Measurements from ENCODE around the gene EXOSC2. TPM values are rescaled to one million over a fixed set of nuclear protein-coding genes. Genes with fewer than 3 reads are reported as not detected.

Gene EXOSC2
- total RNA-seq, 1 experiment from 2014 or later = 41.5 TPM

DNA sequence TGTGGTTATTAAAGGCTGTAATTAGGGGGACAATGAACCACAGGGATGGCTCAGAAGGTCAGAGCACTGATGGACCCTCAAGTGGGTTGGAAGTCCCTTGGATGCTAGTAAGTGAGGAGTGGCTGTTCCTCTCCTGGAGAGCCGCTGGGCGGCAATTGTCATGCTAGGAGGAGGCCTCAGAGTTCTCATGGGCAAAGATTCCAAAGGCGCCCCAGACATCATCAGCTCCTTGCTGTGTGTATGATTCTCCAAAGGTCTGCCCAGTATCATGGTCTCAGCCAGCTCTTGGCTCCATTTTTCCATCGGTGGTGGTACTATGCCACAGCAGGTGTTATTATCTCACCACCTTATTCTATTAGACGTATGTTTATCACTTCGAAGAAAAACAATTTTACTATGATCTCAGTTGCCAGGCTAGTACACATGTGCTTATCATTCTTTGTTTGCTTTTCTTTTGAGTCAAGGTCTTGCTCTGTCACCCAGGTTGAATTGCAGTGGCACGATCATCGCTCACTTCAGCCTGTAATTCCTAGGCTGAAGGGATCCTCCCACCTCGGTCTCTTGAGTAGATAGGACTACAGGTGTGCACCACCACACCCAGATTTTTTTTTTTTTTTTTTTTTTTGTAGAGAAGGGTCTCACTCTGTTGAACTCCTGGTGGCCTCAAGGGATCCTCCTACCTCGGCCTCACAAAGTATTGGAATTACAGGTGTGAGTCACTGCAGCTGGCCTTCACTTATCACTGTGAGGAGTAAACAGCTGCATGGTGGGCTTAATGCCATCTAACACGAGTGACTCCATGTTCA is 46.8 kb downstream of the EXOSC2 start:
- H3K27me3 ChIP-seq (replicated peaks) = no peaks in the 10 kb centered on the region
- peaks cover 5% of the 10 kb centered on the region for H3K4me1 ChIP-seq (replicated peaks)
- no peak for DNase-seq (ENCODE audit: low read depth in 1 of 2, low spot score in 2 of 2)
- no peak overlapping the region for H3K27ac ChIP-seq
- no peaks in the 10 kb centered on the region for H3K9me3 ChIP-seq (replicated peaks)
- no peaks in the 10 kb centered on the region for H3K36me3 ChIP-seq
- H3K4me3 ChIP-seq = no peak overlapping the region

DNA sequence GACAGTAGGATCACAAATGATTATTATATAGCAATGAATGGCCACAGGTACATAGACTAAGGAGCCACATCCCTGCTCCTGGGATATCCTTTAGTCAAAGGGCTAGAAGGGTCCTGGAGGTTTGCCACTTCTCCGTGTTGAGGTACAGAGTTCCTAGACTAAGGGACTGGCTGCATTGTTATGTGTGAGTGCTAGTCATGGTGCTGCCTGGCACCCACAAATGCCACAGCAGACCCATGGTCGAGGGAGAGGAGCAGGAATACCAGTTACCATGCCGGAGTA is 47.4 kb downstream of the EXOSC2 start:
- Histone ChIP-seq H3K9me3 (replicated peaks) (no peaks in the 10 kb centered on the region), H3K27ac (no peak overlapping the region), H3K36me3 (no peaks in the 10 kb centered on the region), H3K27me3 (replicated peaks) (no peaks in the 10 kb centered on the region), H3K4me1 (replicated peaks) (peaks cover 5% of the 10 kb centered on the region), H3K4me3 (no peak overlapping the region)
- DNase-seq (ENCODE audit: low read depth in 1 of 2, low spot score in 2 of 2) = no peak

DNA sequence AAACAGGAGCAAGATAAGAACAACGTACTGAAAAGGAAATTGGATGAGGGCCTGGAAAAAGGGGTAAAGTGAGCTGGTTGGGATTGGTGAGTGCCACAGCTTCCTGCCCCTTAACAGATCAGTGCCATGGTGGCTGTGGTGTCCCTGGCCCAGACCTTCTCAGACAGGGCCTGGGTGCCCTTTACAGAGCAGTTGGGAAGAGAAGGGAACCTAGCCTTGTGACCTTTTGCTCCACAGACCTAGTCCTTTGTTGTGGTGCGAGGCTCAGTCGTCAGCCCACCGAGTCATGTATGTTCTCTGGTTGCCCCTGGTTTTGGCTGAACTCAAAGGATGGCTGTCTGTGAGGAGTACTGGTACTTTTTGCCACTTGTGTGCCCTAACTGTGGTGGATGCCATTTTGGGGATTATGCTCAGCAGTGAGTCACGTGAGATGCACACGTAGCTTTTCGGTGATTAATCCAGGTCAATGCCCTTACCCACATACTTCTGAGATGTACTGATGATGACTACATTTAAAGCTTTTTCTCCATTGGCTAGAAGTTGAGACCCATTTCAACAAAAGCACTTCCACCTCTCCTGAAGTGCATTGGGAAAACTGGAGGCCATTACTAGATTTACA is 48.4 kb downstream of the EXOSC2 start:
- H3K4me1 ChIP-seq (replicated peaks) = peaks cover 5% of the 10 kb centered on the region
- DNase-seq (ENCODE audit: low read depth in 1 of 2, low spot score in 2 of 2) = no peak
- no peaks in the 10 kb centered on the region for H3K9me3 ChIP-seq (replicated peaks)
- H3K36me3 ChIP-seq = no peaks in the 10 kb centered on the region
- H3K4me3 ChIP-seq = no peak overlapping the region
- no peak overlapping the region for H3K27ac ChIP-seq
- no peaks in the 10 kb centered on the region for H3K27me3 ChIP-seq (replicated peaks)

DNA sequence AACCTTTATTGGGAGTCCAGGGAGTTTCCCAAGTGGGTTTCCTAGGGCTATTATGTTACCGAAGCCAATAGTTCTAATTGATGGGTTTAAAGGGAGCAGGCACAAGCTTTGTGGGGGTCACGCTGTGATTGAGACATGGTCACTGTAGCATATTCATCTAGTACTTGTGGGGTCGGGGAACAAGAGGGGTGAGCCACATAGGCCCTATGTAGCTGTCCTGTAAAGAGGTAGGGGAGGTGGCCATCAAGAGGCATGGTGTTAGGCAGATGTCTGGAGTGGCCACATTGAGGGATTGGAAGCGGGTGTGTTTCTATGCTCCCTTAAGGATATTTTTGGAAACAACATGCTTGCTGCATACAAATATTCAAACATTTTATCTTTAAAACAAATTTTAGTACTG is 50.1 kb downstream of the EXOSC2 start:
- peaks cover 5% of the 10 kb centered on the region for H3K4me1 ChIP-seq (replicated peaks)
- no peak for DNase-seq (ENCODE audit: low read depth in 1 of 2, low spot score in 2 of 2)
- no peaks in the 10 kb centered on the region for H3K36me3 ChIP-seq
- H3K9me3 ChIP-seq (replicated peaks) = no peaks in the 10 kb centered on the region
- no peaks in the 10 kb centered on the region for H3K27me3 ChIP-seq (replicated peaks)
- H3K4me3 ChIP-seq = no peak overlapping the region
- H3K27ac ChIP-seq = no peak overlapping the region

DNA sequence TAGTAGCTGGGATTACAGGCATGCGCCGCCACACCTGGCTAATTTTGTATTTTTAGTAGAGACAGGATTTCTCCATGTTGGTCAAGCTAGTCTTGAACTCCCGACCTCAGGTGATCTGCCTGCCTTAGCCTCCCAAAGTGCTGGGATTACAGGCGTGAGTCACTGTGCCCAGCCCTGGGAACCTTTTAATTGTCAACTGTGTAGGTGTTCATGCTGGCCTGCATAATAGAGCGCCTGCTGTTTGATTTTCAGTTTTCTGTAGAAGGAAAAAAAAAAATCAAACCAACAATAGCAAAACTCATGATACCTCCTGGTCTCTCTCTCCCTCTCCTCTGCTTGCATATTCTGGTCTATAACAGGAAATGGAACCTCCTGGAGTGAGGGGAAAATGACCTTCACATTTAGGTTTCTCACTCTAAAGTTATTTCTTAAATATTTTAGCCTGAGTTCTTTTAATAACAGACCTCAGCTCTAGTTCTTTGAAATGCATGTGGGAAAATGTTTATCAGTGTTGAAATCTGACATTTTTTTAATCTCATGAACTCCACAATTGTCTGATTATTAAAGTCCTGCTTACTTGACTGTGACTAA is 51.7 kb downstream of the EXOSC2 start:
- Histone ChIP-seq H3K4me1 (replicated peaks) (peaks cover 5% of the 10 kb centered on the region), H3K4me3 (no peak overlapping the region), H3K27ac (no peak overlapping the region), H3K27me3 (replicated peaks) (no peaks in the 10 kb centered on the region), H3K9me3 (replicated peaks) (no peaks in the 10 kb centered on the region), H3K36me3 (no peaks in the 10 kb centered on the region)
- DNase-seq (ENCODE audit: low read depth in 1 of 2, low spot score in 2 of 2) = no peak

DNA sequence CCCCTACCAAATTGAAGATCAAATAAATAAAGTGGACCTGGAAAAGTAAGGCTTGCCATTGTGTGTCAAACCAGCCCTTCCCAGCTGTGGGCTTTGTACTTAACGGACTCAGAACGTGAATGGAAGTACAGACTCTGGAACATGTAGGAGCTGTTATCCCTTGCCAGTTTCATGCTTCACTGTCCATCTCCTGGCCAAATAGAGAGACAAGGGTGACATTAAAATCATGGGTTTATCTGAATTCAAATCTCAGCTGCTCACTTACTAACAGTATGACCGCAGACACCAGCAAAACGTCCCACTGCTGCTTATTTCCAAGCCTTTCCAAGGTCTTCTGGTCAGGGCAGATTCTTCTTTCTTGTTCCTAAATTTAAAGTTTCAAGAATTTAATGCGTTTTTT is 52.2 kb downstream of the EXOSC2 start:
- H3K27ac ChIP-seq = no peak overlapping the region
- no peaks in the 10 kb centered on the region for H3K9me3 ChIP-seq (replicated peaks)
- no peaks in the 10 kb centered on the region for H3K36me3 ChIP-seq
- no peak for DNase-seq (ENCODE audit: low read depth in 1 of 2, low spot score in 2 of 2)
- H3K27me3 ChIP-seq (replicated peaks) = no peaks in the 10 kb centered on the region
- H3K4me1 ChIP-seq (replicated peaks) = peaks cover 5% of the 10 kb centered on the region
- no peak overlapping the region for H3K4me3 ChIP-seq

DNA sequence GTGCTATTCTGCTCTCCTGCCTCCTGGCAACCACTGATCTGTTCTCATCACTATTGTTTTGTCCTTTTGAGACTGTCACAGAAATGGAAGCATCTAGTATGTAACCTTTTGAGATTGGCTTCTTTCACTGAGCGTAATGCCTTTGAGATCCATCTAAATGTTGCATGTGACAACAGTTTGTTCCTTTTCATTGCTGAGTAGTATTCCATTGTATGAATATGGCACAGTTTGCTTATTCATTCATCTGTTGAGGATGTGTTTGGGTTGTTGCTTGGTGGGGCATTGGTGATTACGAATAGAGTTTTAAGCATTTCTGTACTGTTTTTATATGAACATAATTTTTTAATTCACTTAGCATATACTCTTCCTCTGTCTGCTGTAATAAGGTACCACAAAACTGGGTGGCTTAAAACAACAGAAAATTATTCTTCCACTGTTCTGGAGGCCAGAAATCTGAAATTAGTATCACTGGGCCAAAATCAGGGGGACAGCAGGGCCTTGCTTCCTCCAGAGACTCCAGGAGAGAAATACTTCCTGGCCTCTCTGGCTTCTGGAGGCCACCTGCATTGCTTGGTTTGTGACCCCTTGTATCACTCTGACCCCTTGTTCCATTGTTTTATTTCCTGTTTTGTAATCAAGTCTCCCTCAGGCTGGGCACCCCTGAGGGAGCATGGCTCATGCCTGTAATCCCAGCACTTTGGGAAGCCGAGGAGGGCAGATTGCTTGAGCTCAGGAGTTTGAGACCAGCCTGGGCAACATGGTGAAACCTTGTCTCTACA is 53.0 kb downstream of the EXOSC2 start:
- no peaks in the 10 kb centered on the region for H3K9me3 ChIP-seq (replicated peaks)
- H3K4me1 ChIP-seq (replicated peaks) = peaks cover 5% of the 10 kb centered on the region
- no peak overlapping the region for H3K27ac ChIP-seq
- no peaks in the 10 kb centered on the region for H3K27me3 ChIP-seq (replicated peaks)
- H3K4me3 ChIP-seq = no peak overlapping the region
- no peak for DNase-seq (ENCODE audit: low read depth in 1 of 2, low spot score in 2 of 2)
- no peaks in the 10 kb centered on the region for H3K36me3 ChIP-seq

DNA sequence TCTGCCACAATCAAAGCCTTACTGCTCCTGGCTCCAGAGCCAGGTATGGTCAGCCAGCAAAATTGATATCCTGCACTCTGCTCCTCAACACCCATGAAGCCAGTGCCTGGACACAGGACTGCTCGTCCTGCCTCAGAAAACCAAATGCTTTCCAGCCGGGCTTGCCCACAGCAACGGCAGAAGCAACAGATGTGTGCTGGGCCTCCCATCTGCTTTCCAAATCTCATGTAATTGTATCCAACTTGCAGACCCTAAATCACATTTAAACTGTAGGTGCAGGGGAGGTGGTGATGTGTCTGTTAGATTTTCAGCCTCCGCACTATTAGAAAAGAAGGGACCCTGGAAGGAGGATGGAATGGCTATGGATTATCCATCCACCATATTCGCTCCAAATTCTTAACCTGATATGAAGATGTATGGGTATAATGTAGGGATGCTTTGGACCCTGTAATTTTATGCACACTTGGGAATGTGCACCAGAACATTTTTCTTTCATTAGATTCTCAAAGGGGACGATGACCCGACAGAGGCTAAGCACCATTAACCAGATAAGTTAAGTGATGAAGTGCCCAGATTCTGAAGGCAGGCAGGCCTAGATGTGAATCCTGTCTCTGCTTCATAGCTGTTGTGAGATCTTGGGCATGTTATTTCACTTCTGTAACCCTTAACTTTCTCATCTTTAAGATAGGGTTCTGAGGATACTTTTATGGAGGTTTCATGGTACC is 58.2 kb downstream of the EXOSC2 start:
- no peaks in the 10 kb centered on the region for H3K4me1 ChIP-seq (replicated peaks)
- no peaks in the 10 kb centered on the region for H3K9me3 ChIP-seq (replicated peaks)
- H3K27ac ChIP-seq = no peak overlapping the region
- H3K27me3 ChIP-seq (replicated peaks) = no peaks in the 10 kb centered on the region
- DNase-seq (ENCODE audit: low read depth in 1 of 2, low spot score in 2 of 2) = no peak
- H3K36me3 ChIP-seq = no peaks in the 10 kb centered on the region
- no peak overlapping the region for H3K4me3 ChIP-seq

Other genes starting within 250 kb of the EXOSC2 start
- gene ASS1, start 248.8 kb upstream of the EXOSC2 start, total RNA-seq (2014; rRNA removed; shearing (Covaris generic)) = 20.9 and 25.2 TPM in 2 replicates
- gene FUBP3, start 114.2 kb upstream of the EXOSC2 start, total RNA-seq (2014; rRNA removed; shearing (Covaris generic)) = 43.3 and 52.3 TPM in 2 replicates
- gene PRDM12, start 29.2 kb upstream of the EXOSC2 start, total RNA-seq (2014; rRNA removed; shearing (Covaris generic)) = not detected in 2 replicates
- gene ABL1, start 141.5 kb downstream of the EXOSC2 start, total RNA-seq (2014; rRNA removed; shearing (Covaris generic)) = 20.5 and 24.7 TPM in 2 replicates
- not detected in 2 replicates for gene QRFP, start 203.0 kb downstream of the EXOSC2 start, total RNA-seq (2014; rRNA removed; shearing (Covaris generic))
- 0.08 TPM in 1 of 2 replicates, not detected in the other for gene FIBCD1, start 245.5 kb downstream of the EXOSC2 start, total RNA-seq (2014; rRNA removed; shearing (Covaris generic))